Heart left ventricle (tissue), 13 donors: ENCODE results near the gene ACR.
"Not testable (repeated sequence)": the region's sequence is repeated elsewhere in the genome, so short reads cannot be mapped to it uniquely, and the experiment has no call there.

Source experiments
- POLR2A ChIP-seq, 2 donors: fragments of 450-650 bp; IDR thresholded peaks; one replicate each; pipeline ENCODE4 v1.6.1; 2017; ENCODE audit warnings: antibody characterized with exemption in 2 of 2, mild to moderate bottlenecking in 2 of 2, moderate library complexity in 2 of 2
- TF ChIP-seq, protein P1 (sequence below), 12 donors: fragments of 200-600 bp; sonication (generic) in 4 of 12; IDR thresholded peaks; one replicate each; pipeline versions ENCODE4 v1.5.0 to v1.8.0; 2018 to 2022; ENCODE audit warnings: antibody characterized with exemption in 12 of 12, mild to moderate bottlenecking in 5 of 12
- donor health status: ischemic (EF 13 %, LVEDD 7.1; RV severe dilation, severe dysfunction).
- donor health status: DM: no; HTN: yes; CAD: no.
- donor health status: DM: no; HTN: no; CAD: no.
- donor health status: ischemic (EF 25% LVEDD 6.9; RV normal size, moderate dysfunction).
- donor health status: ischemic (EF 25% LVEDD 5.7; RV mildly dilated, moderate dysfunction).
- donor health status: ischemic (EF 35%, LVEDD 5.7; RV mildly dilated, moderate dysfunction).
- donor health status: nonischemic (EF 11% LVEDD 7.7; RV severe dilation, severe dysfunction).
- donor health status: DM: yes; HTN: yes; CAD: no.
- donor health status: PGD.
- donor health status: ischemic (EF 29% LVEDD 5.4; RV normal size, mild dysfunction).
- donor health status: nonischemic (EF 23%, LVEDD 6.1; RV moderate dilation, normal function).

DNA sequence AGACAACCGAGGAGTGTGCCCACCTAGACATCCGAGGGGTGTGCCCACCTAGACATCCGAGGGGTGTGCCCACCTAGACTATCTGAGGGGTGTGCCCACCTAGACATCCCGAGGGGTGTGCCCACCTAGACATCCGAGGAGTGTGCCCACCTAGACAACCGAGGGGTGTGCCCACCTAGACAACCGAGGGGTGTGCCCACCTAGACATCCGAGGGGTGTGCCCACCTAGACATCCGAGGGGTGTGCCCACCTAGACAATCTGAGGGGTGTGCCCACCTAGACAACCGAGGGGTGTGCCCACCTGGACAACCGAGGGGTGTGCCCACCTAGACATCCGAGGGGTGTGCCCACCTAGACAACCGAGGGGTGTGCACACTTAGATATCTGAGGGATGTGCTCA, 10.6 kb downstream of the ACR start:
- TF ChIP-seq, protein P1, sequence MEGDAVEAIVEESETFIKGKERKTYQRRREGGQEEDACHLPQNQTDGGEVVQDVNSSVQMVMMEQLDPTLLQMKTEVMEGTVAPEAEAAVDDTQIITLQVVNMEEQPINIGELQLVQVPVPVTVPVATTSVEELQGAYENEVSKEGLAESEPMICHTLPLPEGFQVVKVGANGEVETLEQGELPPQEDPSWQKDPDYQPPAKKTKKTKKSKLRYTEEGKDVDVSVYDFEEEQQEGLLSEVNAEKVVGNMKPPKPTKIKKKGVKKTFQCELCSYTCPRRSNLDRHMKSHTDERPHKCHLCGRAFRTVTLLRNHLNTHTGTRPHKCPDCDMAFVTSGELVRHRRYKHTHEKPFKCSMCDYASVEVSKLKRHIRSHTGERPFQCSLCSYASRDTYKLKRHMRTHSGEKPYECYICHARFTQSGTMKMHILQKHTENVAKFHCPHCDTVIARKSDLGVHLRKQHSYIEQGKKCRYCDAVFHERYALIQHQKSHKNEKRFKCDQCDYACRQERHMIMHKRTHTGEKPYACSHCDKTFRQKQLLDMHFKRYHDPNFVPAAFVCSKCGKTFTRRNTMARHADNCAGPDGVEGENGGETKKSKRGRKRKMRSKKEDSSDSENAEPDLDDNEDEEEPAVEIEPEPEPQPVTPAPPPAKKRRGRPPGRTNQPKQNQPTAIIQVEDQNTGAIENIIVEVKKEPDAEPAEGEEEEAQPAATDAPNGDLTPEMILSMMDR (IDR thresholded peaks at IDR 0.05) = not testable (repeated sequence)
- not testable (repeated sequence) for TF ChIP-seq POLR2A (IDR thresholded peaks at IDR 0.05)
